Muscle of leg (tissue), 11 donors: ENCODE measurements around the gene BACH1. TPM values are rescaled to one million over a fixed set of nuclear protein-coding genes. Genes with fewer than 3 reads are reported as not detected.

ENCODE experiments used
- DNase-seq: peaks from one replicate; pipeline ENCODE4 v3.0.0; 2013
- H3K27ac ChIP-seq: one replicate; pipeline ENCODE4 v1.5.1; 2013; ENCODE audit warnings: mild to moderate bottlenecking, low read length, control low read depth
- H3K27me3 ChIP-seq: one replicate; pipeline ENCODE4 v1.6.1; 2013; ENCODE audit warnings: low read length; ENCODE audit not compliant: control insufficient read depth, insufficient read depth
- H3K36me3 ChIP-seq: one replicate; pipeline ENCODE4 v1.6.1; 2013; ENCODE audit warnings: low read length; ENCODE audit not compliant: control insufficient read depth, insufficient read depth
- H3K4me1 ChIP-seq: one replicate; pipeline ENCODE4 v1.6.1; 2013; ENCODE audit warnings: low read length; ENCODE audit not compliant: control insufficient read depth, insufficient read depth
- H3K4me3 ChIP-seq: one replicate; pipeline ENCODE4 v1.5.1; 2013; ENCODE audit warnings: low read length, control low read depth
- H3K9me3 ChIP-seq: replicated peaks from 2 replicates; pipeline ENCODE4 v1.6.1; 2013; ENCODE audit warnings: low read depth, low read length; ENCODE audit not compliant: control insufficient read depth
- WGBS: methylation state at CpG from one replicate; pipeline ENCODE4 v1.1.5; 2013; ENCODE audit warnings: missing lambda C conversion rate; ENCODE audit not compliant: insufficient coverage; 5-methylcytosine and 5-hydroxymethylcytosine counted together
- polyA plus RNA-seq, 8 donors: library from polyadenylated mRNA; unstranded; fragments of 120-200 nt; gene quantifications; one replicate each; pipeline versions ENCODE4 v1.2.1 to v1.2.3, GENCODE V29; 2013; ENCODE audit warnings: inconsistent platforms in 1 of 8, low replicate concordance in 1 of 8; ENCODE audit not compliant: insufficient read length in 8 of 8, insufficient read depth in 1 of 8
- total RNA-seq: library from RNA; stranded (reverse); fragments of 120-200 nt; gene quantifications from one replicate; pipeline ENCODE4 v1.2.4, GENCODE V29; 2013

BACH1 gene
- total and polyA plus RNA-seq, 9 donors, result 17.1 to 73.5 (median 24.3) TPM

- Histone ChIP-seq H3K4me3 (no peak overlapping the region), H3K9me3 (no peaks in the 10 kb centered on the region), H3K36me3 (peaks cover 23% of the 10 kb centered on the region), H3K27me3 (no peaks in the 10 kb centered on the region), H3K27ac (no peak overlapping the region), H3K4me1 (no peaks in the 10 kb centered on the region)
- WGBS, result 88% methylated on average over 6 of the region's 11 CpGs
- no peak for DNase-seq
Measured at GRCh38 chr21:29321932-29322928, 23.5 kb downstream of the BACH1 start.

DNA sequence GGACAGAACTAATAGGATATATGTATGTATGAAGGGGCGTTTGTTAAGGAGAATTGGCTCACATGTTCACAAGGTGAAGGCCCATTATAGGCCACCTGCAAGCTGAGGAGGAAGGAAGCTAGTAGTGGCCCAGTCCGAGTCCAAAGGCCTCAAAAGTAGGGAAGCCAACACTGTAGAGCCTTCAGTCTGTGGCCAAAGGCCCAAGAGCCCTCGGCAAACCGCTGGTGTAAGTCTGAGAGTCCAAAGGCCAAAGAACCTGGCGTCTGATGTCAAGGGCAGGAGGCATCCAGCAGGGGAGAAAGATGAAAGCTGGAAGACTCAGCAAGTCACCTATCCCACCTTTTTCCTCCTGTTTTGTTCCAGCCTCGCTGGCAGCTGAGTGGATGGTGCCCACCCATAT is 24.5 kb downstream of the BACH1 start:
- DNase-seq, result no peak
- Histone ChIP-seq H3K36me3 (peaks cover 30% of the 10 kb centered on the region), H3K4me3 (no peak overlapping the region), H3K27ac (no peak overlapping the region), H3K9me3 (no peaks in the 10 kb centered on the region), H3K4me1 (no peaks in the 10 kb centered on the region), H3K27me3 (no peaks in the 10 kb centered on the region)
- 80% methylated on average over 4 of the region's 6 CpGs for WGBS

- H3K36me3 ChIP-seq, result peaks cover 27% of the 10 kb centered on the region
- no peak overlapping the region for H3K27ac ChIP-seq
- no peaks in the 10 kb centered on the region for H3K4me1 ChIP-seq
- no peaks in the 10 kb centered on the region for H3K27me3 ChIP-seq
- DNase-seq, result no peak
- H3K4me3 ChIP-seq, result no peak overlapping the region
- H3K9me3 ChIP-seq, result no peaks in the 10 kb centered on the region
- 83% methylated on average over 9 of the region's 10 CpGs for WGBS
Measured at GRCh38 chr21:29326914-29327554, 28.3 kb downstream of the BACH1 start.

- Histone ChIP-seq H3K4me3 (no peak overlapping the region), H3K36me3 (peaks cover 21% of the 10 kb centered on the region), H3K9me3 (no peaks in the 10 kb centered on the region), H3K27ac (no peak overlapping the region), H3K4me1 (no peaks in the 10 kb centered on the region), H3K27me3 (no peaks in the 10 kb centered on the region)
- no CpG with 5 or more reads among the region's 5 CpGs for WGBS
- no peak for DNase-seq
Measured at GRCh38 chr21:29329406-29329805, 30.7 kb downstream of the BACH1 start.

GRCh38 chr21:29330797-29331196 is 32.1 kb downstream of the BACH1 start:
- no peak overlapping the region for H3K4me3 ChIP-seq
- no peaks in the 10 kb centered on the region for H3K27me3 ChIP-seq
- H3K27ac ChIP-seq, result no peak overlapping the region
- peaks cover 21% of the 10 kb centered on the region for H3K36me3 ChIP-seq
- no CpG with 5 or more reads among the region's 1 CpG for WGBS
- DNase-seq, result no peak
- no peaks in the 10 kb centered on the region for H3K9me3 ChIP-seq
- no peaks in the 10 kb centered on the region for H3K4me1 ChIP-seq

- 96% methylated on average over 4 of the region's 10 CpGs for WGBS
- Histone ChIP-seq H3K4me3 (no peak overlapping the region), H3K27ac (no peak overlapping the region), H3K4me1 (no peaks in the 10 kb centered on the region), H3K9me3 (no peaks in the 10 kb centered on the region), H3K36me3 (peaks cover 13% of the 10 kb centered on the region), H3K27me3 (no peaks in the 10 kb centered on the region)
- no peak for DNase-seq
Measured at GRCh38 chr21:29332461-29333362, 34.0 kb downstream of the BACH1 start.

DNA sequence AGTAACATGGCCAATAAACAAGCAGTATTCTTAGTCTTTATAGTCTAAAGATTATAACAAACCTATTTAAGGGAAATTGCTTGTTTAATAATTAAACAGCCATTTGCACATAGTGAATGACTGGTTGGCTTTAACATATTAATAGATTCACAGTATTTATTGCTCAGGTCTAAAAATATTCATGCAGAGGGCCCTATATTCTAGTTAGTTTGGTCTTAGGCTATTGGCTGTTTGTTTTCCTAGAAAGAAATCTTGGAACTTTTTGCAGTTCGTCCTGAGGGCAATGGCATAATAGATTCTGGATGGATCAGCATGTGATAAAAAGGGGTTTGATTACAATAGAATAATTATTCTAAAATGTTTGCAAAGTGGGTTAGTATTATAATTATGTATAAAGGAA is 34.7 kb downstream of the BACH1 start:
- peaks cover 13% of the 10 kb centered on the region for H3K36me3 ChIP-seq
- no peaks in the 10 kb centered on the region for H3K4me1 ChIP-seq
- no peaks in the 10 kb centered on the region for H3K27me3 ChIP-seq
- no peaks in the 10 kb centered on the region for H3K9me3 ChIP-seq
- no peak overlapping the region for H3K4me3 ChIP-seq
- no peak for DNase-seq
- WGBS, result no CpG with 5 or more reads among the region's 1 CpG
- no peak overlapping the region for H3K27ac ChIP-seq

DNA sequence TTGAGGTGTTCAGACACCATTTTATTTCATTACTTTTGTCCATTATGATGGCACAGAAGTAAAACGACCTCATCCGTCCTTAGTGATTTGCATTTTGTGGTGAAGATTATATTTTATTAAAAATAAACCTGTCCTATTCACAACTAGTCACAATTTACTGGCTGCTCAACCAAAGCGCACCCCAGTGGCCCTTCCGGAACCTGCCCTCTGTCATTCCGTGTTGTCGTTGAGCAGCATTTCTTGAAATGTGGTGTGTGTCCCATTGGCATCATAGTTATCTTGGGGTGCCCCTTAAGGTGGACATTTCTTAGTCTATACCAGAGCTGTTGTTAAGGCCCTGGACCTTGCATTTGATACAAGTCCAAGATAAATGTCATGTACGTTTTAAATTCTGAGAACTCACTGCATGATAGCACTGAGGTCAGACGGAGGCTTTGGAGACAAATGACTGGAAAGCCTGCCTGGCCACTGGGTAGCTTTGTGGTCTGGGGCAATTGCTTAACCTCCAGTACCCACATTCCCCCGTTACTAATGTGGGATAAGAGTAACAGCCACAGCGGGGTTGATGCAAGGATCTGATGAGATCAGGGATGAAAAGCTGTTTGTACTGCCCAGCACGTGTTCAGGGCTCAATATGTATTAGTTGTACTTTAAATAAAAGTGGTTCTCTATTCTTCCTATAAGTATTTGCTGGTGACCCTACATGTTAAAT is 36.2 kb downstream of the BACH1 start:
- Histone ChIP-seq H3K27ac (no peak overlapping the region), H3K27me3 (no peaks in the 10 kb centered on the region), H3K9me3 (no peaks in the 10 kb centered on the region), H3K36me3 (peaks cover 8% of the 10 kb centered on the region), H3K4me1 (no peaks in the 10 kb centered on the region), H3K4me3 (no peak overlapping the region)
- DNase-seq, result no peak
- WGBS, result no CpG with 5 or more reads among the region's 11 CpGs

DNA sequence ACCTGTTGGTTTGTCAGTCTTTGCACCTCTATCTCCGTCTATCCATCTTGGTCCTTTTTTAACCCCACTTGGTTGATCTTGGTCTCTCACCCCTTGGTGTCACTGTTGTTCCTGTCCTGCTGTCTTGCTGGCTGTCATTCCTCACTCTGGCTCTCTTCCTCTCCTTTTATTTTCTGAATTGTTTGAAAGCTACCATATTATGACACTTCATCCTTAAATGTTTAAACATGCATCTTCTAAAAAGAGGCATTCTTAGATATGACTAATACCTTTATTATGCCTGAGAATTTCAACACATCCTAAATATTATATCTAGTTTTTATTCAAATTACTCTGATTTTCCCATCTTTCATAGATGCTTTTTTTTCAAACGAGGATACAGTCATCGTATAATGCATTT is 37.0 kb downstream of the BACH1 start:
- DNase-seq, result no peak
- Histone ChIP-seq H3K27me3 (no peaks in the 10 kb centered on the region), H3K27ac (no peak overlapping the region), H3K9me3 (no peaks in the 10 kb centered on the region), H3K36me3 (peaks cover 8% of the 10 kb centered on the region), H3K4me1 (no peaks in the 10 kb centered on the region), H3K4me3 (no peak overlapping the region)
- WGBS, result 91% methylated on average over 1 of the region's 3 CpGs
